ENCODE results near the gene C7orf33.

The C7orf33 gene

DNA sequence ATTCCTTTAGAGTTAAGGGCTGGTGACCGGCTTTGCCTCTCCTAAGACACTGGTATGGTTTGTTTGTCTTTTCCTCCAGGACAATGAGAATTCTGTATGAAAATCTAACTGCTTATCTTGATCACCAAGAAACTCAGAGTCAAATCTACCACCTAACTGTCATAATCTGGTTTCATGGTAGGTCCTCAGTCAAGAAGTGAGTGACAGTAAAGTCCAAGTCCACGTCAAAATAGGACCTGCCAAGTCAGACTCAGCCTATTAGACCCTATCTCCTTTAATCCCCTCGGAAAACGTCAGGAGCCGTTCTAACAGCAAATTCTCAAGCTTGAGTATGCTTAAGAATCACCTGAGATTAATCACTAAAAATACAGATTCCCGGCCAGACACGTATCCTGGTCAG lies 37.4 kb downstream of the C7orf33 start:
- no peak for DNase-seq (ENCODE audit: low read depth)

DNA sequence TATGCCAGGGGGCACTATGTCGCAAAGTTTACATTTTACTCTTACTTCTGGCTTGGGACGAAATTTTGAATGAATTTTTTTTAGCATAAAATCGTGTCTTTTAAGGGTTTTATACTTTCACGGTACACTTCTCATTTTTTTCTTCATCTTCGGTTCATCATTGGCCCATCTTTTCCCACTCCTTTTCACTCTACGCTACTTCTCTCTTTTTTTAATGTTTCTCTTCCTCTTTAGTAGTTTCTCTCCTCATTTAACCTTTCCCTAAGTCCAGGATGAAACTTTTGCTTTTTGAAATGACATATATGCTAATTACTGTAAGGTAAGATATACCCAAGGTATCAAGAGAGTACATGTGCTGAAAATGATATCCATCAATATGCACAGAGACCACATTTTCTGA lies 39.5 kb downstream of the C7orf33 start:
- DNase-seq (ENCODE audit: low read depth), result no peak

DNA sequence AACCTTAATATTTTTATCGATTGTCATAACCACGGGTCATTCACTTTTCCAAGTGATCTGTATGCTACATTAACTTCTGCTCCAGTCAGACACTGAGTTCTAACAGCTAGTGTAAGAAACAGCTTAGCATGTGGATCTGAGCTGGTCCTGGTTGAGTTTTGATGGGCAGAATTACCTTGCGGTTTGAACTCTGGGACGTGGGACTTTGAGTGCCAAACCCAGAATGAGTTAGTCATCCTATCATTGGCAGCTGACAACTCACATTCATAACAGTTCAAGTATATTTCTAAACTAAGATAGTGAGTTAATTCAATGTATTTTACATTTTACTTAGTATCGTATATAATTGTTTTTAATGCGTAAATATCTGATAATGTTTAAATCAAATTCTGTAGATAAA lies 43.2 kb downstream of the C7orf33 start:
- no peak for DNase-seq (ENCODE audit: low read depth)

DNA sequence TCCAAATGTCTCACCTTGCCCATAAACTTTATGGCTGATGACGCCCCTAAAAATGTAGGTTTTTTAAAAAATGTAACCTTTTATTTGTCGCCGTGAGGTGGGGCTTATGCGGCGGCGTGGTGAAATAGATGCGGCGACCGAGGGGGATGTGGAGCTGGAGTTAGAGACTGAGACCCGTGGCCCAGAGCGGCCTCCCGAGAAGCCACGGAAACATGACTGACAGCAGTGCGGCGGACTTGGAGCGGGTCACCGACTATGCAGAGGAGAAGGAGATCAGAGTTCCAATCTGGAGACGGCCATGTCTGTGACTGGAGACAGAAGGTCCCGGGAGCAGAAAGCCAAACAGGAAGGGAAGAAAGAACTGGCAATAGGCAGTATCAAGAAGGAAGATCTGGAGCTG lies 46.5 kb downstream of the C7orf33 start:
- DNase-seq (ENCODE audit: low read depth), result no peak

DNA sequence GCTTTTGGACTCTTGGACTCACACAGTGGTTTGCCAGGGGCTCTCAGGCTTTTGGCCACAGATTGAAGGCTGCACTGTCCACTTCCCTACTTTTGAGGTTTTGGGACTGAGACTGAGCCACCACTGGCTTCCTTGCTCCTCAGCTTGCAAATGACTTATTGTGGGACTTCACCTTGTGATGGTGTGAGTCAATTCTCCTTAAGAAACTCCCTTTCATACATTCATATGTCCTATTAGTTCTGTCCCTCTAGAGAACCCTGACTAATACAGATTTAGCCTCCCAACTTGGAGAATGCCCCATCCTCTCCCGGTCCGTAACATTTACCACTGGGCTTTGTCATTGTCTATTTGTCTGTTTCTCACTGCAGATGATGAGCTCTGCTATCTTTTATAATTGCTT lies 55.3 kb downstream of the C7orf33 start:
- DNase-seq (ENCODE audit: low read depth), result no peak

DNA sequence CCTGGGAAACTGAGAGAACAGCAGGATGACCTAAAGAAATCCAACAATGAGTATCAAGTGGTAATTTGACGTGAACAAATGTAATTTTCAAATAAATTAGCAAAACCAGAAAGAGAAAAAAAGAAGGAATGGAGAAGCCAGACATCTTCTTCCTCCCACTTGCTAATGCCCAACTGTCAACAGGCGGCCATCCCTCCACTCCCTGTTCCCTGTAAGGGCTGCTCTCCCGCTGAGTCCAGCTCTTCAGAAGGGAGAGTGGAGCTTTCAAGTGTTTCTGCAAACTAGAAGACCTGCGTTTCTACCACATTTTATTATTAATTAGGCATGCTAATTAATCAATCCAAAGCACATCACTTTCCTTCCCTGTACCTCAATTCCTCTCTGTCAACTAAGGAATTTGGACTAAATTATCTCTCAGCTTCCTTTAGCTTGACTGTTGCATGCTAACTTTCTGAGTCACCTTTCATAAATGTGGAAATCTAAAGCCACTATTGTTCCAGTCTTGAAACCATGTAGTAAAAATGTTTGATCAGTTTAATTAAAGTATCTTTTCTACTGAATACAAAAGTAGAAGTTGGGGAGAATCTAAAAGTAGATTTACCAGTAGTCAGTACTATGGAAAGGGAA lies 59.8 kb downstream of the C7orf33 start:
- no peak for DNase-seq (ENCODE audit: low read depth)

DNA sequence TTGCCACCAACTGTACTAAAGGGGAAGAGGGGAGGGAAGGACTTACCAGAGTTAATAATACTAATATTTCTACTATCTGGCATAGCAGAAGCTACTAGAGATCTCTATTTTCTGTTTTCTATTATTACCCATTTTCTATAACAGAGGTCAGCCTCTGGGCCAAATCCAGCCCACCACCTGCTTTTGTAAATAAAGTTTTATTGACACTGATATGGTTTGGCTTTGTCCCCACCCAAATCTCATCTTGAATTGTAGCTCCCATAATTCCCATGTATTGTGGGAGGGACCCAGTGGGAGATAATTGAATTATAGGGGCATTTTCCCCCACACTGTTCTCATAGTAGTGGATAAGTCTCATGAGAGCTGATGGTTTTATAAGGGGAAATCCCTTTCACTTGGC lies 62.2 kb downstream of the C7orf33 start:
- DNase-seq (ENCODE audit: low read depth), result no peak

DNA sequence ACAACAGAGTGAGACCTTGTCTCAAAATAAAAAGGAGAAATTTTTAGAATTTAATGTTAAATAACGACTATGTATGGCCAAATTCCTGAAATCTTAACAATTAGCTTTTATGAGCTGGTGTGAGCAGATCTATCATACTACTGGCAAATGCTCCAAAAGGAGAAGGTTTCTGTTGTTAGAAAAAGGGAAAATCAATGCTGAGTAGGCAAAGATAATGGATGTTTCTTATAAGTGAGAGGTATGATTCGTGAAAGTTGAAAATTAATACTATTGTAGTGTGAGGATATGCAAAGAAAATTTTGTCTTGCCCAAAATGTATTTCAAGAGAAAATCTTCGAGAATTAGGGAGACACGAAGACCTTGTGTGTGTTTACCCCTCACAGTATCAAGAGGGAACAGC lies 67.4 kb downstream of the C7orf33 start:
- DNase-seq (ENCODE audit: low read depth), result no peak

DNA sequence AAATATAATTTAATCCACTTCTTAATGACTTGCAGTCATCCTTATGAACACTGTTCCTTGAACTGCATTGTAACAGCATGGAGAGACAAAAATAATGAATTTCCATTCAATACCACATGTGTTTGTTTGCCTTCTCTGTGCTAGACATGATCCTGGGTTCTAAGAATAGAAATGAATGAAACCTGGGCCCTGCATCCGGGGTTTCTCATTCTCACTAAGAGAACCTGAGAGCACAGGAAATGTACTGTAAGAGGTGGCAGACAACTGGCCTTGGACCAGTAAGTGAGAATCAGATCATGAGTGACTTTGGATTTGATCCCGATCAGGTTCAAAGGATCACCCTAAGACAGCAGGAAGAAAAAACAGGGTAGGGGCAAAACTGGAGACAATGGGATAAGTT lies 70.9 kb downstream of the C7orf33 start:
- DNase-seq (ENCODE audit: low read depth), result no peak

DNA sequence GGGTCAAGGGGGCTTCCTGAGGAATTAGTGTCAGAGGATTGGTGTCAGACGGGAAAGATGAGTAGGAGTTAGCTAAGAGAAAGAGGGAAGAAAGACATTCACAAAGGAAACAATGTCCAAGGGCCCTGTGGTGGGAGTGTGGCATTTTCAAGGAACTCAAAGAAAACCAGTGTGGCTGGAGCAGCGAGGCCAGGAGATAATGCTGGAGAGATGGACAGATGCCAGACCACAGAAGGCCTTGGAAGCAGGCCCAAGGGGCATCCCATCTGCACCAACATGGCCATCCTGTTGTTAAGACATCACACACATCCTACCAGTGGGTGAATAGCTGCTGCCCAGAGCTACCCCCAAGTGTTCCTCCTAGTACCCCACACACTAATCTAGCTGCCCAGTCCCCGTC lies 72.1 kb downstream of the C7orf33 start:
- DNase-seq (ENCODE audit: low read depth), result no peak

DNA sequence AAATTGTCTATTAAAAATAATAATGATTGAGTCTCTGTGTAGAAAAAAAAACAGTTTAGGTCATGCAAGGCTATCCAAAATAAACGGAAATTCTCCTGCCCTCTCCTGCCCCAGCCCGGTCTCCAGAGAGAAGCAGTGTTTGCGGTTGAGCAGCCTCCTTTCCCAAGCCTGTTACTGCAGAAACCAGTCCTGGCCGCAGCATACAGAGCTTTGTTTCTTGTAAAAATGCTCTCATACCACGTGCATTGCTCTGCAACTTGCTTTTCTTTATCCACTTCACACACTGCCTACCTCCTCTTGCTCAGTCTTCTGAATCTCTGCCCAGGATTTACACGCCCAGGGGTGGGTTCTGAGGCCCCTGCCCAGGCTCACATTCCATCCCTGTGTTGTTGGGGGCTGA lies 73.8 kb downstream of the C7orf33 start:
- no peak for DNase-seq (ENCODE audit: low read depth)

DNA sequence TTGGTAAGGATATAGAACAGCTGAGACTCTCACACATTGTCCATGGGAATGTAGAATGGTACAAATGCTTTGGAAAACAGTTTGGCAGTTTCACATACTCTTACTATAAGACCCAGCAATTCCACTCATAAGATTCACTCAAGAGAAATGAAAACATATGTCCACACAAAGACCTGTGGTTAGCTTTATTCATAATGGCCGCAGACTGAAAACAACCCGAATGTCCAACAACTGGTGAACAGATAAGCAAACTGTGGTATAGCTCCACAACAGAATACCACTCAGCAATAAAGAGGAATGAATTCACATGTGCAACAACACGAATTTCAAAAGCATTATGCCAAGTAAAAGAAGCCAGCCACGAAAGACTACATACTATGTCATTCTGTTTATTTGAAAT lies 74.7 kb downstream of the C7orf33 start:
- DNase-seq (ENCODE audit: low read depth), result no peak
